Hematopoietic multipotent progenitor cell treated with erythropoietin and hydrocortisone succinate and interleukin-3 and kit ligand, for 8 days (in vitro differentiated cells): Measurements from ENCODE around the gene ZNF423.

Source experiments
- DNase-seq: peaks from one replicate; pipeline ENCODE4 v3.0.0-alpha.2; 2015

Gene ZNF423

GRCh38 chr16:49869731-49870130 is 13.8 kb upstream of the ZNF423 start:
- no peak for DNase-seq

GRCh38 chr16:49867796-49868668 is 12.1 kb upstream of the ZNF423 start:
- DNase-seq: no peak

GRCh38 chr16:49867234-49867633 is 11.3 kb upstream of the ZNF423 start:
- no peak for DNase-seq

GRCh38 chr16:49866595-49867071 is 10.7 kb upstream of the ZNF423 start:
- DNase-seq: no peak

GRCh38 chr16:49862694-49863093 is 6.8 kb upstream of the ZNF423 start:
- no peak for DNase-seq

- no peak for DNase-seq
These were observed 5.4 kb upstream of the ZNF423 start for GRCh38 chr16:49861299-49861698.

- DNase-seq: no peak
These were observed 4.7 kb upstream of the ZNF423 start for GRCh38 chr16:49860593-49860992.

GRCh38 chr16:49859125-49859811 is 3.4 kb upstream of the ZNF423 start:
- DNase-seq: no peak

- no peak for DNase-seq
These were observed 2.5 kb upstream of the ZNF423 start for GRCh38 chr16:49858200-49859124.

GRCh38 chr16:49857423-49858181 is 1.7 kb upstream of the ZNF423 start:
- peak; percentile 52 for DNase-seq

GRCh38 chr16:49856672-49857330 is 889 bp upstream of the ZNF423 start:
- DNase-seq: peak; percentile 30

- peak; percentile 46 for DNase-seq
These were observed 561 bp downstream of the ZNF423 start for GRCh38 chr16:49855280-49855821.

GRCh38 chr16:49854796-49855203 is 1.1 kb downstream of the ZNF423 start:
- DNase-seq: no peak

- no peak for DNase-seq
These were observed 1.6 kb downstream of the ZNF423 start for GRCh38 chr16:49854188-49854795.

- no peak for DNase-seq
These were observed 3.6 kb downstream of the ZNF423 start for GRCh38 chr16:49852279-49852678.

GRCh38 chr16:49851468-49851787 is 4.5 kb downstream of the ZNF423 start:
- DNase-seq: no peak

GRCh38 chr16:49850558-49851467 is 5.1 kb downstream of the ZNF423 start:
- no peak for DNase-seq

- DNase-seq: no peak
These were observed 6.2 kb downstream of the ZNF423 start for GRCh38 chr16:49849754-49850108.

GRCh38 chr16:49849037-49849753 is 6.7 kb downstream of the ZNF423 start:
- no peak for DNase-seq
